HepG2 (cell line): ENCODE data around the gene PXT1. TPM values are rescaled to one million over a fixed set of nuclear protein-coding genes. Genes with fewer than 3 reads are reported as not detected.
A peak's percentile ranks its signal among the peaks of the same experiment; 100 is the strongest.

Experiments used
- ATAC-seq: fragments of 200-7000 bp; cut with Tn5 transposase; 3 replicates; pipeline ENCODE4 v1.9.1; 2020; ENCODE audit warnings: mild to moderate bottlenecking, moderate library complexity
- BruUV-seq: library from RNA; stranded (reverse); fragments of 400-500 nt; replicated peaks from 2 replicates; lab custom pipeline; 2021; lab: Mats Ljungman, UMichigan
- CTCF ChIA-PET: fragments of 300-600 bp; formaldehyde crosslinking; extraction: SDS; loops from one replicate; lab custom pipeline; 2021; ENCODE audit warnings: low total read pairs, inconsistent platforms, low intra/inter-chr PET ratio; lab: Yijun Ruan, JAX
- POLR2A ChIA-PET: fragments of 350-600 bp; sonication (Branson Sonifier 250); formaldehyde crosslinking; loops from one replicate; lab custom pipeline; 2020; ENCODE audit warnings: antibody characterized with exemption, inconsistent platforms; lab: Yijun Ruan, JAX
- DNase-seq: peaks from one replicate; pipeline ENCODE4 v3.0.0-alpha.2; 2015; ENCODE audit warnings: low spot score
- FAIRE-seq: peaks from 3 replicates; lab custom pipeline; 2011; peaks lifted over from hg19 to GRCh38; lab: Jason Lieb, UNC
- H2AFZ ChIP-seq: one replicate; pipeline ENCODE4 v1.6.1; 2011; ENCODE audit warnings: low read length, inconsistent platforms
- H3K27ac ChIP-seq: fragments of 300-600 bp; 3 replicates; pipeline ENCODE4 v1.8.0; 2011; ENCODE audit warnings: mixed run types, mild to moderate bottlenecking, mixed read lengths, low read length, inconsistent platforms; ENCODE audit not compliant: insufficient read depth; ENCODE audit errors: extremely low read length
- H3K27me3 ChIP-seq, 2 experiments: fragments of 200-600 bp in 1 of 2; 2 replicates in 1 of 2; 3 replicates in 1 of 2; pipeline versions ENCODE4 v1.6.0 to v1.8.0; 2011; ENCODE audit warnings: low read length in 2 of 2, mild to moderate bottlenecking in 2 of 2, moderate library complexity in 2 of 2, inconsistent platforms in 1 of 2; ENCODE audit not compliant: insufficient read depth in 2 of 2, control insufficient read depth in 1 of 2
- H3K36me3 ChIP-seq, 2 experiments: fragments of 200-600 bp in 1 of 2; replicated peaks in 1 of 2; 2 replicates in 1 of 2; 3 replicates in 1 of 2; pipeline versions ENCODE4 v1.5.1 to v1.8.0; 2011; ENCODE audit warnings: low read length in 2 of 2, inconsistent platforms in 1 of 2; ENCODE audit not compliant: insufficient read depth in 2 of 2, control insufficient read depth in 1 of 2
- H3K4me1 ChIP-seq: 2 replicates; pipeline ENCODE4 v1.5.1; 2012; ENCODE audit warnings: low read length, inconsistent platforms; ENCODE audit not compliant: insufficient read depth
- H3K4me2 ChIP-seq: 2 replicates; pipeline ENCODE4 v1.6.0; 2011; ENCODE audit warnings: low read depth, low read length, inconsistent platforms
- H3K4me3 ChIP-seq, 3 experiments: fragments of 200-600 bp in 1 of 3; sonication (generic), shearing (Covaris generic) in 1 of 3; replicated peaks in 1 of 3; 2 replicates each; pipeline ENCODE4 v1.5.1; 2011 to 2016; ENCODE audit warnings: low read length in 3 of 3, inconsistent platforms in 2 of 3, low read depth in 2 of 3, mild to moderate bottlenecking in 2 of 3, control low read depth in 1 of 3, mixed read lengths in 1 of 3; ENCODE audit not compliant: insufficient read depth in 1 of 3
- H3K79me2 ChIP-seq: one replicate; pipeline ENCODE4 v1.6.1; 2011; ENCODE audit warnings: low read length, inconsistent platforms; ENCODE audit not compliant: insufficient read depth
- H3K9ac ChIP-seq: 2 replicates; pipeline ENCODE4 v1.6.0; 2011; ENCODE audit warnings: mild to moderate bottlenecking, low read depth, low read length, inconsistent platforms; ENCODE audit not compliant: insufficient read depth
- H3K9me3 ChIP-seq: 2 replicates; pipeline ENCODE4 v1.5.1; 2012; ENCODE audit warnings: mild to moderate bottlenecking, low read length
- H4K20me1 ChIP-seq: 2 replicates; pipeline ENCODE4 v1.6.0; 2011; ENCODE audit warnings: inconsistent platforms, mild to moderate bottlenecking, low read length, moderate library complexity; ENCODE audit not compliant: insufficient read depth
- CEBPB ChIP-seq: IDR thresholded peaks from 2 replicates; pipeline ENCODE4 v1.6.1; 2011; ENCODE audit warnings: low read depth, low read length, improper control_type of control experiment, borderline replicate concordance
- FOSL2 ChIP-seq: sonication (generic); formaldehyde crosslinking; IDR thresholded peaks from 2 replicates; pipeline ENCODE4 v1.4.0; 2020; ENCODE audit warnings: missing genetic modification reagents
- HOXD1 ChIP-seq: sonication (generic); formaldehyde crosslinking; IDR thresholded peaks from 2 replicates; pipeline ENCODE4 v1.5.0; 2020; ENCODE audit warnings: missing genetic modification reagents
- SNAPC2 ChIP-seq: sonication (generic); formaldehyde crosslinking; IDR thresholded peaks from 2 replicates; pipeline ENCODE4 v1.8.1; 2022; ENCODE audit warnings: mild to moderate bottlenecking, missing genetic modification reagents
- SOX5 ChIP-seq: IDR thresholded peaks from 2 replicates; pipeline ENCODE4 v1.6.1; 2016; ENCODE audit warnings: borderline replicate concordance
- WGBS: methylation state at CpG from one replicate; pipeline ENCODE4 v1.1.6; 2017; ENCODE audit warnings: low lambda C conversion rate; 5-methylcytosine and 5-hydroxymethylcytosine counted together
- in situ Hi-C: cut with HindIII; loops from 2 replicates; pipeline ENCODE4 v1.10.0; 2017; ENCODE audit warnings: low pct_unique_long_range_greater_than_20kb; ENCODE audit not compliant: extremely low pct_ligation_motif_present
- intact Hi-C: fragments of 100-400 bp; cut with micrococcal nuclease; formaldehyde crosslinking; loops from one replicate; pipeline ENCODE4 v1.10.0; 2022; ENCODE audit not compliant: unreplicated experiment
- polyA plus RNA-seq, 8 experiments: library from polyadenylated mRNA; depleted of rRNA in 3 of 8; stranded (reverse) in 7 of 8; unstranded in 1 of 8; fragments of >200 nt; fragmentation: Illumina TruSeq in 4 of 8; extraction: Trizol in 4 of 8; gene quantifications; 2 replicates each; pipeline versions ENCODE4 v1.2.1 to v1.2.3, GENCODE V29; 2011 to 2016; ENCODE audit warnings: low read depth in 4 of 8, missing spikeins in 1 of 8, mixed read lengths in 1 of 8; ENCODE audit not compliant: insufficient read depth in 1 of 8
- total RNA-seq, 5 experiments: library from RNA; depleted of rRNA; stranded (reverse); fragments of >200 nt; fragmentation: Illumina TruSeq; extraction: Trizol; gene quantifications; 2 replicates each; pipeline ENCODE4 v1.2.3, GENCODE V29; 2016; ENCODE audit warnings: low read depth in 1 of 5

PXT1 gene
- total and polyA plus RNA-seq, 2 of the 13 experiments (the other 11 are each of a cell fraction or from before 2014, with no cell fraction given): 0.04 TPM; not detected in 1

DNA sequence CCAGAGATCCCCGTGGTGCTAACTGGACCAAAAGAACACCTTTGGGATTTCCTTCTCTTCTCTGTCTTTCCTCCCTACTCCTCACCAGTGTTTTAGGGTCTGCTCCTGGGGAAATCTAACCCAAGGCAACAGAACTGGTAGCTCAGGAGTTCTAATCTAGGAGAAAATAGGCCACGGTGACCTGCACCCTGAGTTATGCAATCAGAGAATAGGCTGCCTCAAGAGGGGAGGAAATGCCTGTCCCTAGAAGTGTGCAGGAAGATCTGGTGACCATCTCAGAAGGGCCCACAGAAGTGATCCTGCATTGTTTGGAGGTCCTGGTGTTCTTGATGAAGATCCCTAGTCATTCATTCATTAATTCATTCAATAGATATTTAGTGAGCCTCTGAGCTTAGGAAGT lies 58.6 kb downstream of the PXT1 start:
- no peaks in the 10 kb centered on the region for H4K20me1 ChIP-seq
- no peak overlapping the region for H3K9ac ChIP-seq
- no peak overlapping the region for H3K4me2 ChIP-seq
- 36% methylated on average over 2 of the region's 2 CpGs for WGBS
- no peak overlapping the region for H3K4me3 ChIP-seq
- BruUV-seq: no TSS peak
- H2AFZ ChIP-seq: no peak overlapping the region
- ATAC-seq (no peak), FAIRE-seq (no peak), DNase-seq (no peak)
- CTCF ChIA-PET: no interaction called here
- in situ Hi-C loops (no loop called here), intact Hi-C loops (no loop called here)
- POLR2A ChIA-PET: no interaction called here
- H3K27me3 ChIP-seq: peaks cover 4 to 68% of the 10 kb centered on the region in 2 experiments
- no peaks in the 10 kb centered on the region for H3K9me3 ChIP-seq
- no peaks in the 10 kb centered on the region for H3K36me3 ChIP-seq
- no peak overlapping the region for H3K27ac ChIP-seq
- no peaks in the 10 kb centered on the region for H3K79me2 ChIP-seq
- peaks cover 25% of the 10 kb centered on the region for H3K4me1 ChIP-seq
- TF ChIP-seq CEBPB (peak; percentile 54), SNAPC2 (no peak)

- ChIA-PET CTCF (no interaction called here), POLR2A (no interaction called here)
- BruUV-seq: no TSS peak
- DNase-seq (no peak), FAIRE-seq (no peak), ATAC-seq (no peak)
- in situ Hi-C loops (no loop called here), intact Hi-C loops (no loop called here)
- peak; percentile 51; the same call in 1 of the 2 replicates for TF ChIP-seq FOSL2 (CRISPR knock-in tag)
- TF ChIP-seq HOXD1 (CRISPR knock-in tag): no peak
- TF ChIP-seq SOX5: peak; percentile 15; the same call in 1 of the 2 replicates
- Histone ChIP-seq H3K4me3 (no peak overlapping the region), H3K4me1 (peaks cover 25% of the 10 kb centered on the region), H4K20me1 (no peaks in the 10 kb centered on the region), H3K27me3 (peaks cover 4 to 63% of the 10 kb centered on the region in 2 experiments), H3K9me3 (no peaks in the 10 kb centered on the region), H3K36me3 (no peaks in the 10 kb centered on the region), H3K27ac (no peak overlapping the region), H3K79me2 (no peaks in the 10 kb centered on the region), H2AFZ (no peak overlapping the region), H3K9ac (no peak overlapping the region), H3K4me2 (no peak overlapping the region)
- WGBS: 38% methylated on average over 2 of the region's 2 CpGs
These were observed 59.0 kb downstream of the PXT1 start for GRCh38 chr6:36383606-36384005.
